ENCODE measurements around the gene CALCOCO1.

Gene CALCOCO1

GRCh38 chr12:53674977-53675700 lies 52.1 kb downstream of the CALCOCO1 start:
- peaks cover 2% of the 10 kb centered on the region for H3K27me3 ChIP-seq (ENCODE audit: insufficient read depth, insufficient read length)
- DNase-seq (ENCODE audit: low read depth, low spot score): no peak
- H3K4me1 ChIP-seq (ENCODE audit: insufficient read depth, insufficient read length): peaks cover 3% of the 10 kb centered on the region

GRCh38 chr12:53670971-53671370 lies 56.3 kb downstream of the CALCOCO1 start:
- Histone ChIP-seq H3K4me1 (ENCODE audit: insufficient read depth, insufficient read length) (peaks cover 3% of the 10 kb centered on the region), H3K4me3 (ENCODE audit: insufficient read length, low read depth) (no peak overlapping the region), H3K9me3 (ENCODE audit: insufficient read depth, low read length) (no peaks in the 10 kb centered on the region), H3K27me3 (ENCODE audit: insufficient read depth, insufficient read length) (no peaks in the 10 kb centered on the region), H3K9ac (ENCODE audit: insufficient read length, low read depth) (no peak overlapping the region), H3K36me3 (ENCODE audit: insufficient read depth, insufficient read length, low read length) (peaks cover 85% of the 10 kb centered on the region)
- TF ChIP-seq ZNF274 (IDR thresholded peaks at IDR 0.05; ENCODE audit: low read depth, low read length): no peak
- TF ChIP-seq SUZ12 (IDR thresholded peaks at IDR 0.05; ENCODE audit: extremely low read depth, insufficient read depth, insufficient read length): no peak
- no peak for TF ChIP-seq YY1 (IDR thresholded peaks at IDR 0.05; ENCODE audit: insufficient read depth, insufficient read length)
- no peak for DNase-seq (ENCODE audit: low read depth, low spot score)

More at GRCh38 chr12:53674977-53675700, 52.1 kb downstream of the CALCOCO1 start:
- H3K4me3 ChIP-seq (ENCODE audit: insufficient read length, low read depth): peak overlapping the region; percentile 79
- no peaks in the 10 kb centered on the region for H3K9me3 ChIP-seq (ENCODE audit: insufficient read depth, low read length)
- TF ChIP-seq SUZ12 (IDR thresholded peaks at IDR 0.05; ENCODE audit: extremely low read depth, insufficient read depth, insufficient read length): no peak
- TF ChIP-seq ZNF274 (IDR thresholded peaks at IDR 0.05; ENCODE audit: low read depth, low read length): no peak
- no peak for TF ChIP-seq YY1 (IDR thresholded peaks at IDR 0.05; ENCODE audit: insufficient read depth, insufficient read length)
- H3K36me3 ChIP-seq (ENCODE audit: insufficient read depth, insufficient read length, low read length): peaks cover 47% of the 10 kb centered on the region
- H3K9ac ChIP-seq (ENCODE audit: insufficient read length, low read depth): peak overlapping the region; percentile 91

- Histone ChIP-seq H3K9ac (ENCODE audit: insufficient read length, low read depth) (no peak overlapping the region), H3K4me1 (ENCODE audit: insufficient read depth, insufficient read length) (peaks cover 3% of the 10 kb centered on the region), H3K36me3 (ENCODE audit: insufficient read depth, insufficient read length, low read length) (peaks cover 90% of the 10 kb centered on the region), H3K9me3 (ENCODE audit: insufficient read depth, low read length) (no peaks in the 10 kb centered on the region), H3K27me3 (ENCODE audit: insufficient read depth, insufficient read length) (no peaks in the 10 kb centered on the region), H3K4me3 (ENCODE audit: insufficient read length, low read depth) (no peak overlapping the region)
- no peak for TF ChIP-seq ZNF274 (IDR thresholded peaks at IDR 0.05; ENCODE audit: low read depth, low read length)
- no peak for TF ChIP-seq SUZ12 (IDR thresholded peaks at IDR 0.05; ENCODE audit: extremely low read depth, insufficient read depth, insufficient read length)
- TF ChIP-seq YY1 (IDR thresholded peaks at IDR 0.05; ENCODE audit: insufficient read depth, insufficient read length): no peak
- DNase-seq (ENCODE audit: low read depth, low spot score): no peak
Measured at GRCh38 chr12:53670308-53670707, 56.9 kb downstream of the CALCOCO1 start.

DNA sequence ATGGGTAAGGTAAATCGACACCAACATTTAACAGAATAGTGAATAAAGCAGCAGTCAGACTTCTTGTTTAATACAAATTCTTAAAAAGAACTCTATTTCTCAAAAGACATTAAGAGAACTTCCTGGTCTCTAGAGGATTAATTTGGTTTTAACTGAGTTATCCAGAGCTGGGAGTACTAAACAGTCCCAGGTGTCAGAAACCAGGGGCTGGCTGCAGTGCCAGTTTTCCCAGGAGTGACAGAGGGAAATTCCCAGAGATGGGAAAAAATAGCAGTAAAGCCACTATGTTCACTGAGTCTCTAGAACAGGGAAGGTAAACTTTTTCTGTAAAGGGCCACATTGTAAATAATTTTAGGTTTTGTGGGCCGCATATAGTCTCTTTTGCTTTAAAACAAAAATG lies 60.2 kb downstream of the CALCOCO1 start:
- no peaks in the 10 kb centered on the region for H3K9me3 ChIP-seq (ENCODE audit: insufficient read depth, low read length)
- H3K9ac ChIP-seq (ENCODE audit: insufficient read length, low read depth): no peak overlapping the region
- no peak overlapping the region for H3K4me3 ChIP-seq (ENCODE audit: insufficient read length, low read depth)
- DNase-seq (ENCODE audit: low read depth, low spot score): no peak
- TF ChIP-seq YY1 (IDR thresholded peaks at IDR 0.05; ENCODE audit: insufficient read depth, insufficient read length) (no peak), ZNF274 (IDR thresholded peaks at IDR 0.05; ENCODE audit: low read depth, low read length) (no peak), SUZ12 (IDR thresholded peaks at IDR 0.05; ENCODE audit: extremely low read depth, insufficient read depth, insufficient read length) (no peak)
- H3K36me3 ChIP-seq (ENCODE audit: insufficient read depth, insufficient read length, low read length): peaks cover 89% of the 10 kb centered on the region
- no peaks in the 10 kb centered on the region for H3K4me1 ChIP-seq (ENCODE audit: insufficient read depth, insufficient read length)
- H3K27me3 ChIP-seq (ENCODE audit: insufficient read depth, insufficient read length): no peaks in the 10 kb centered on the region

DNA sequence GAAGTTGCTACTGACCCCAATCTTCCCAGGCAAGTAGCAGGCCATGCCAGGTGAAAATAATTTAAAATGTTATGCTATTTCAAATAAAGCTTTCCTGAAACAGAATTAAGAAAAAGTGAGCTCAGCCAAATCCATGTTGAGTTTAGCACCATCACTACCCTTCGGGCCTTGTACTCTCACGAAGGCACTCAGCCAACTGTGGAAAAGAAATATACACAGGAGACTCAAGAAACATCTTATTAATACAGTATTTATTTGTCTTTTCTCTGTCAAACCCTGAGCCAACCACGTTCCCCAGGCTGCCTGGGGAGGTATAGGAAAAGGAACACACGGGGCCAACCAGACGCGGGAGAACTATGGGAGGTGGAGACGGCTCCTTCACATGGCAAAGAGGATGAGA lies 62.3 kb downstream of the CALCOCO1 start:
- no peak for DNase-seq (ENCODE audit: low read depth, low spot score)
- no peak overlapping the region for H3K9ac ChIP-seq (ENCODE audit: insufficient read length, low read depth)
- H3K4me3 ChIP-seq (ENCODE audit: insufficient read length, low read depth): no peak overlapping the region
- TF ChIP-seq SUZ12 (IDR thresholded peaks at IDR 0.05; ENCODE audit: extremely low read depth, insufficient read depth, insufficient read length): no peak
- no peak for TF ChIP-seq YY1 (IDR thresholded peaks at IDR 0.05; ENCODE audit: insufficient read depth, insufficient read length)
- TF ChIP-seq ZNF274 (IDR thresholded peaks at IDR 0.05; ENCODE audit: low read depth, low read length): no peak
- no peaks in the 10 kb centered on the region for H3K4me1 ChIP-seq (ENCODE audit: insufficient read depth, insufficient read length)
- H3K36me3 ChIP-seq (ENCODE audit: insufficient read depth, insufficient read length, low read length): peaks cover 70% of the 10 kb centered on the region
- H3K9me3 ChIP-seq (ENCODE audit: insufficient read depth, low read length): no peaks in the 10 kb centered on the region
- H3K27me3 ChIP-seq (ENCODE audit: insufficient read depth, insufficient read length): no peaks in the 10 kb centered on the region

GRCh38 chr12:53664191-53664590 lies 63.1 kb downstream of the CALCOCO1 start:
- no peak overlapping the region for H3K9ac ChIP-seq (ENCODE audit: insufficient read length, low read depth)
- H3K9me3 ChIP-seq (ENCODE audit: insufficient read depth, low read length): no peaks in the 10 kb centered on the region
- peaks cover 63% of the 10 kb centered on the region for H3K36me3 ChIP-seq (ENCODE audit: insufficient read depth, insufficient read length, low read length)
- TF ChIP-seq ZNF274 (IDR thresholded peaks at IDR 0.05; ENCODE audit: low read depth, low read length) (no peak), YY1 (IDR thresholded peaks at IDR 0.05; ENCODE audit: insufficient read depth, insufficient read length) (no peak), SUZ12 (IDR thresholded peaks at IDR 0.05; ENCODE audit: extremely low read depth, insufficient read depth, insufficient read length) (no peak)
- no peak for DNase-seq (ENCODE audit: low read depth, low spot score)
- no peak overlapping the region for H3K4me3 ChIP-seq (ENCODE audit: insufficient read length, low read depth)
- no peaks in the 10 kb centered on the region for H3K4me1 ChIP-seq (ENCODE audit: insufficient read depth, insufficient read length)
- H3K27me3 ChIP-seq (ENCODE audit: insufficient read depth, insufficient read length): no peaks in the 10 kb centered on the region

DNA sequence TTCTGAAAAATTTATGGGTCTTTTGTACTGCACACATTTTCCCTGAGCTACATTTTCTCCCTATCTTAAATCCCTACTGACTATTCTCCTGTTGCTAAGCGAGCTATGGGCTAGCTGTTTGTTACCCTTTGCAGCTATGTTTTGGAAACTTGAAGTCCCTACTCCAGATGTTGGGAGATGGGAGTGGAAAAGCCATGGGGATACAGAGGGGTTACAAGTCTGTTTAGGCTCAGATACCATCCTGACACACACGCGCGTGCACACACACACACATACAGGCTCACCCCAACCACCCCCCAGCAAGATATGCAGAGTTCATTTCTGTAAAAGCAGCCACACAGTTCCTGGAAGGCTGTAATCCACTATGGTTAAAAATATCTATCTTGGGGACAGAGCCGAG lies 67.2 kb downstream of the CALCOCO1 start:
- DNase-seq (ENCODE audit: low read depth, low spot score): no peak
- TF ChIP-seq ZNF274 (IDR thresholded peaks at IDR 0.05; ENCODE audit: low read depth, low read length) (no peak), YY1 (IDR thresholded peaks at IDR 0.05; ENCODE audit: insufficient read depth, insufficient read length) (no peak), SUZ12 (IDR thresholded peaks at IDR 0.05; ENCODE audit: extremely low read depth, insufficient read depth, insufficient read length) (no peak)
- Histone ChIP-seq H3K9ac (ENCODE audit: insufficient read length, low read depth) (no peak overlapping the region), H3K4me1 (ENCODE audit: insufficient read depth, insufficient read length) (no peaks in the 10 kb centered on the region), H3K4me3 (ENCODE audit: insufficient read length, low read depth) (no peak overlapping the region), H3K36me3 (ENCODE audit: insufficient read depth, insufficient read length, low read length) (peaks cover 27% of the 10 kb centered on the region), H3K27me3 (ENCODE audit: insufficient read depth, insufficient read length) (no peaks in the 10 kb centered on the region), H3K9me3 (ENCODE audit: insufficient read depth, low read length) (no peaks in the 10 kb centered on the region)
